Measurements from ENCODE around the gene EME2.

DNA sequence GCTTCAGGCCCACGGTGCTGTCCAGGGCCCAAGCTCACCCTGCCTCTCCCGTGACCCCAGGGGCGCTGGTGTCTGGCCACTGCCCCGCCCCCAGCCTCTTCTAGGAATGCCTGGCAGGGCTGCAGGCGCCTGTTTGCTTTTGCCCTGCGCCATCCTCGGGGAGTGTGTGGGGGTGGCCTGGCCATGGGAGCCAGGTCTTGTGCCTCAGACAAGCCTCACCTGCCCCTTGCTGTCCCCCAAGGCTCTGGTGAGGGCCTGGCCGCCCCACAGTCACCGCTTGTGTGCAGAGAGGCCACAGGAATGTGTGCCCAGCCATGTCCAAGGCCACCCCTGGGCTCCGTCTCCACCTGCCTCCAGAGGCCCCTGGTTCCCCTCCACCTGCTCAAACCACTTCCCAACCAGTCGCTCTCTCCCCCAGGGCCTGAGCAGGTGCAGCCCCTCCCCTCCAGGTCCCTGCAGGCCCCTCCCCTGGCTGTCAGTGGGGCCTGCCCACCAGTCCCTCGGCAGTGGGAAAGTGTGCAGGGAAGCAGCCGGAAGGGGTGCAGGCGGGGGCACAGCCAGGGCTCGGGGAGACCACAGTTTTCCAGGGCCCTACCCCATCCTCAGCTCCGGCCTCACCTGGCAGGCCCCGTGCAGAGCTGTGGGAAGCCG is 21.7 kb downstream of the EME2 start:
- TF ChIP-seq CTCF (conservative IDR thresholded peaks at IDR 0.05; ENCODE audit: low read depth, low read length) (no peak), EZH2 (IDR thresholded peaks at IDR 0.05; ENCODE audit: borderline replicate concordance, low read depth, low read length, poor library complexity, severe bottlenecking) (no peak)

Data from A673 (cell line).